HUES48 (cell line): ENCODE data around the gene ANKRD24.
"Not testable (repeated sequence)": the region's sequence is repeated elsewhere in the genome, so short reads cannot be mapped to it uniquely, and the experiment has no call there.

Experiments
- H3K27ac ChIP-seq: one replicate; pipeline ENCODE4 v1.7.0; 2013; ENCODE audit warnings: low read depth, low read length, inconsistent platforms
- H3K27me3 ChIP-seq: 2 replicates; pipeline ENCODE4 v1.6.1; 2013; ENCODE audit warnings: mild to moderate bottlenecking, low read length; ENCODE audit not compliant: control insufficient read depth, insufficient read depth
- H3K36me3 ChIP-seq: 2 replicates; pipeline ENCODE4 v1.6.1; 2013; ENCODE audit warnings: low read length; ENCODE audit not compliant: control insufficient read depth, insufficient read depth
- H3K4me1 ChIP-seq: 2 replicates; pipeline ENCODE4 v1.6.1; 2013; ENCODE audit warnings: mild to moderate bottlenecking, low read length; ENCODE audit not compliant: control insufficient read depth, insufficient read depth
- H3K4me3 ChIP-seq: 2 replicates; pipeline ENCODE4 v1.5.1; 2013; ENCODE audit warnings: mild to moderate bottlenecking, low read depth, low read length
- H3K9ac ChIP-seq: 2 replicates; pipeline ENCODE4 v1.6.1; 2013; ENCODE audit warnings: mild to moderate bottlenecking, low read depth, low read length, moderate library complexity
- H3K9me3 ChIP-seq: 2 replicates; pipeline ENCODE4 v1.6.1; 2013; ENCODE audit warnings: low read length; ENCODE audit not compliant: control insufficient read depth, insufficient read depth

ANKRD24 gene

GRCh38 chr19:4258181-4258580 lies 75.7 kb downstream of the ANKRD24 start:
- Histone ChIP-seq H3K4me1 (no peaks in the 10 kb centered on the region), H3K27ac (no peak overlapping the region), H3K36me3 (peaks cover 69% of the 10 kb centered on the region), H3K27me3 (no peaks in the 10 kb centered on the region), H3K9ac (no peak overlapping the region), H3K4me3 (no peak overlapping the region), H3K9me3 (peaks cover 11% of the 10 kb centered on the region)

GRCh38 chr19:4260613-4261191 lies 78.2 kb downstream of the ANKRD24 start:
- Histone ChIP-seq H3K9ac (no peak overlapping the region), H3K27ac (no peak overlapping the region)

GRCh38 chr19:4264812-4265211 lies 82.3 kb downstream of the ANKRD24 start:
- H3K36me3 ChIP-seq: peaks cover 48% of the 10 kb centered on the region
- H3K9ac ChIP-seq: no peak overlapping the region
- no peak overlapping the region for H3K4me3 ChIP-seq
- H3K27ac ChIP-seq: no peak overlapping the region
- no peaks in the 10 kb centered on the region for H3K9me3 ChIP-seq
- H3K27me3 ChIP-seq: no peaks in the 10 kb centered on the region
- H3K4me1 ChIP-seq: no peaks in the 10 kb centered on the region

More at GRCh38 chr19:4260613-4261191, 78.2 kb downstream of the ANKRD24 start:
- Histone ChIP-seq H3K36me3 (peaks cover 63% of the 10 kb centered on the region), H3K4me1 (no peaks in the 10 kb centered on the region), H3K27me3 (no peaks in the 10 kb centered on the region), H3K9me3 (peaks cover 7% of the 10 kb centered on the region; the same call in 1 of the 2 replicates), H3K4me3 (no peak overlapping the region)

- Histone ChIP-seq H3K9me3 (no peaks in the 10 kb centered on the region), H3K4me1 (no peaks in the 10 kb centered on the region), H3K36me3 (peaks cover 42% of the 10 kb centered on the region), H3K27ac (no peak overlapping the region), H3K4me3 (no peak overlapping the region), H3K9ac (no peak overlapping the region), H3K27me3 (no peaks in the 10 kb centered on the region)
Observed at GRCh38 chr19:4266253-4267000, 83.9 kb downstream of the ANKRD24 start.

GRCh38 chr19:4267101-4267900 lies 84.8 kb downstream of the ANKRD24 start:
- Histone ChIP-seq H3K9ac (no peak overlapping the region), H3K36me3 (peaks cover 38% of the 10 kb centered on the region), H3K27ac (no peak overlapping the region), H3K4me1 (no peaks in the 10 kb centered on the region), H3K27me3 (no peaks in the 10 kb centered on the region), H3K9me3 (no peaks in the 10 kb centered on the region), H3K4me3 (no peak overlapping the region)

GRCh38 chr19:4267901-4268815 lies 85.7 kb downstream of the ANKRD24 start:
- peaks cover 31% of the 10 kb centered on the region for H3K36me3 ChIP-seq
- H3K27me3 ChIP-seq: no peaks in the 10 kb centered on the region
- H3K27ac ChIP-seq: no peak overlapping the region
- H3K9ac ChIP-seq: no peak overlapping the region
- no peaks in the 10 kb centered on the region for H3K4me1 ChIP-seq
- no peak overlapping the region for H3K4me3 ChIP-seq
- H3K9me3 ChIP-seq: no peaks in the 10 kb centered on the region

GRCh38 chr19:4268816-4269430 lies 86.4 kb downstream of the ANKRD24 start:
- Histone ChIP-seq H3K9me3 (no peaks in the 10 kb centered on the region), H3K36me3 (peaks cover 29% of the 10 kb centered on the region), H3K27me3 (no peaks in the 10 kb centered on the region), H3K27ac (no peak overlapping the region), H3K4me3 (no peak overlapping the region), H3K4me1 (no peaks in the 10 kb centered on the region), H3K9ac (no peak overlapping the region)

- no peak overlapping the region for H3K27ac ChIP-seq
- H3K9ac ChIP-seq: no peak overlapping the region
- no peaks in the 10 kb centered on the region for H3K4me1 ChIP-seq
- H3K36me3 ChIP-seq: peaks cover 16% of the 10 kb centered on the region; the same call in 1 of the 2 replicates
- no peaks in the 10 kb centered on the region for H3K9me3 ChIP-seq
- H3K27me3 ChIP-seq: no peaks in the 10 kb centered on the region
- H3K4me3 ChIP-seq: no peak overlapping the region
Observed at GRCh38 chr19:4272894-4273293, 90.4 kb downstream of the ANKRD24 start.

GRCh38 chr19:4274321-4274686 lies 91.8 kb downstream of the ANKRD24 start:
- H3K4me3 ChIP-seq, H3K27me3 ChIP-seq, H3K9me3 ChIP-seq, H3K9ac ChIP-seq, H3K4me1 ChIP-seq, H3K36me3 ChIP-seq, H3K27ac ChIP-seq: not testable (repeated sequence)
